ENCODE data around the gene GREB1. TPM values are rescaled to one million over a fixed set of nuclear protein-coding genes. Genes with fewer than 3 reads are reported as not detected.

The GREB1 gene
- total RNA-seq, 1 donor: under 0.01 TPM

DNA sequence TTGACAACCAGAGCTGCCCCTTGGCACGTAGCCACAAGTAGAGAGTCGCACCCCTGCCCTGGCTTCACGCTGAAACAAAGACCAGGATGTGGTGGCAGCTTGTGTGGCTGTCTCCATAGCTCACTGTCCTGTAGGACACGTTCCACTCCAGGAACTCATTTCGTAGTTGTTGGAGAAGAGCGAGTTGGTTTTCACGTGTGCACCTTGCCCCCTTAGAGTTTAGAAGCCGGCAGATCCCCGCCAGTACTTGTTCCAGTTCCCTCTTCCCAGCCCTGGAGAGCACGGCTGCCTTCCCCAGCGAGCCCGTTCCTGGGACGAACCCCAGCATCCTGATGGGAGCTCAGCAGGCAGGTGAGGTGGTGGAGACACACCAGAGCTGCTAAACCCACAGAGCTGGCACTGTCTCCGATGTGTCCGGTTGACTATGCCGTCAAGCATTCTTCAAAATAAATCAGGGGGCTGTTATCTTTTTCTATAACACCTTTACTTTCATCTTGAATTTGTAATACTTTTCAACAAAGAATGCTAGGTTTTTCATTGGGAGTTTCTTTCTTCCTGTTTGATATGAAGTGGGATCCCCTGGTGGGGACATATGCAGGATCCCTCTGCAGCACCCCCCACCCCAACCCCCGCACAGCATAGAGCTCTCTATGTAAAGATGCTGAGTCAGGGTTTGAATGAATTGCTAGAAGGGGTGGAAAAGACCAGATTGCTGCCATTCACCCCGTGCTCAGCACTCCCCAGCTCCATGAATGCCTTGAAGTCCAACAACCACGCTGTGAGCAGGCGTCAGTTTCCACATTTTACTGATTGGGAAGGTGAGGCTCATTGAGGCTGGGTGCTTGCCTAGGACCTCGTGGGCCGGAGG is 44.5 kb downstream of the GREB1 start:
- no peak for DNase-seq (ENCODE audit: low read depth)
- TF ChIP-seq, protein P1, sequence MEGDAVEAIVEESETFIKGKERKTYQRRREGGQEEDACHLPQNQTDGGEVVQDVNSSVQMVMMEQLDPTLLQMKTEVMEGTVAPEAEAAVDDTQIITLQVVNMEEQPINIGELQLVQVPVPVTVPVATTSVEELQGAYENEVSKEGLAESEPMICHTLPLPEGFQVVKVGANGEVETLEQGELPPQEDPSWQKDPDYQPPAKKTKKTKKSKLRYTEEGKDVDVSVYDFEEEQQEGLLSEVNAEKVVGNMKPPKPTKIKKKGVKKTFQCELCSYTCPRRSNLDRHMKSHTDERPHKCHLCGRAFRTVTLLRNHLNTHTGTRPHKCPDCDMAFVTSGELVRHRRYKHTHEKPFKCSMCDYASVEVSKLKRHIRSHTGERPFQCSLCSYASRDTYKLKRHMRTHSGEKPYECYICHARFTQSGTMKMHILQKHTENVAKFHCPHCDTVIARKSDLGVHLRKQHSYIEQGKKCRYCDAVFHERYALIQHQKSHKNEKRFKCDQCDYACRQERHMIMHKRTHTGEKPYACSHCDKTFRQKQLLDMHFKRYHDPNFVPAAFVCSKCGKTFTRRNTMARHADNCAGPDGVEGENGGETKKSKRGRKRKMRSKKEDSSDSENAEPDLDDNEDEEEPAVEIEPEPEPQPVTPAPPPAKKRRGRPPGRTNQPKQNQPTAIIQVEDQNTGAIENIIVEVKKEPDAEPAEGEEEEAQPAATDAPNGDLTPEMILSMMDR (IDR thresholded peaks at IDR 0.05; ENCODE audit: insufficient read depth, low read depth, low read length): no peak
- no peak overlapping the region for H3K4me3 ChIP-seq (ENCODE audit: low read depth, low read length)

DNA sequence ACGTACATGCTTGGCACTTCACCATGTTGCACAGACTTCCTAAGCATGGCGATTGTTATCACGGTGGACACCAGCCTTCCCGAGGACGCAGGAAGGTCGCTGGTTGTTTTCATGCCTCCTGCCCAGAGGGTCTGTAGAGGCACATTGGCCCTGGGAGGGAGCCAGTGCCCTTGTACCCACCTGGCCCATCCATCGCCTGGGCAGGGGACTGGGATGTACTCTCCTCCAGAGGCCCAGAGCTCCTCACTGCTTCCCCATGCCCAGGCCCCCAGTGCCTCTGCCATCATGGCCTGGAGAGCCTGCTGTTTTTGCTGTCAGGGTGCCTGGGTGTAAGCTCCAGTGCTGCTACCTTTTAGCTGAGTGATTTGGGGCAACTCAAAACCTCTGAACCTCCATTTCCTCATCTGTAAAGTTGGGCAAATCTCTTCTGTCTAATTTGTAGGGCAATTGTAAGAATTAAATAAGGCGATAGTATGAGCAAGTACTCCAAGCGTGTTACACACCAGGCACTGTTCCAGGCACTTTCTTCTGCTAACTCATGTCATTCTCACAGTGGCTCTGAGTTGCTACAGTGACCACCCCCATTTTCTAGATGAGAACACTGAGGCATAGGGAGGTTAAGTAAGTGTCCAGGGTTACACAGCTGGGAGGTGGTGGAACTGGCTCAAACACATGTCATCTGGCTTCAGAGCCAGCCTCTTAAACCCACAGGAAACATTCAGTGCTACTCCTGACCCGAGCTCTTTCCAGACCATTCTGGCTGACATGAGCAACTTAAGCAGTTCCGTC is 45.3 kb downstream of the GREB1 start:
- H3K4me3 ChIP-seq (ENCODE audit: low read depth, low read length): no peak overlapping the region
- no peak for DNase-seq (ENCODE audit: low read depth)
- TF ChIP-seq, protein P1 (IDR thresholded peaks at IDR 0.05; ENCODE audit: insufficient read depth, low read depth, low read length): no peak

- H3K4me3 ChIP-seq (ENCODE audit: low read depth, low read length): no peak overlapping the region
- TF ChIP-seq, protein P1 (IDR thresholded peaks at IDR 0.05; ENCODE audit: insufficient read depth, low read depth, low read length): no peak
- no peak for DNase-seq (ENCODE audit: low read depth)
Observed at GRCh38 chr2:11579867-11580659, 46.2 kb downstream of the GREB1 start.

DNA sequence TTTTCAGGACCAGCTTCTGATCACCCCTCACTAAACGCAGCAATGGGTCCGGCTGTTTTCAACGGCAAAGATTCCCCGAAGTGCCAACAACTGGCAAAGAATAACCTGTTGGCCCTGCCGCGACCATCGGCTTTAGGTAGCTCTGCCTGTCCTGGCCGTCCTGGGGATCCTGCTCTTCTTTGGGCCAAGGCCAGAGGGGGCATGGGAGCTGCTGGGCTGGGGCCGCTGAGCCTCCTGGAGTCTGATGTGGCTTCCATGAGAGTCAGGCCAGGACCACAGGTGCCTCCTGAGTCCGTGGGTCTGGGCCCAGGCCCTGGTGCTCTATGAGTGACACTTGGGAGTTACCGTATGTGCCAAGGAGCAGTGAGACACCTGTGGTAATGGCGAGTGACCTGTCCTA is 46.9 kb downstream of the GREB1 start:
- DNase-seq (ENCODE audit: low read depth): no peak
- TF ChIP-seq, protein P1 (IDR thresholded peaks at IDR 0.05; ENCODE audit: insufficient read depth, low read depth, low read length): no peak
- no peak overlapping the region for H3K4me3 ChIP-seq (ENCODE audit: low read depth, low read length)

GRCh38 chr2:11581124-11581796 is 47.4 kb downstream of the GREB1 start:
- no peak for DNase-seq (ENCODE audit: low read depth)
- H3K4me3 ChIP-seq (ENCODE audit: low read depth, low read length): no peak overlapping the region

More at GRCh38 chr2:11581124-11581796, 47.4 kb downstream of the GREB1 start:
- TF ChIP-seq, protein P1 (IDR thresholded peaks at IDR 0.05; ENCODE audit: insufficient read depth, low read depth, low read length): no peak
